Measurements from ENCODE around the gene FIBP.
"Not testable (repeated sequence)": the region's sequence is repeated elsewhere in the genome, so short reads cannot be mapped to it uniquely, and the experiment has no call there.

The FIBP gene

GRCh38 chr11:65850217-65851082 is 37.8 kb downstream of the FIBP start:
- TF ChIP-seq YY1 (IDR thresholded peaks at IDR 0.05; ENCODE audit: insufficient read depth, insufficient read length) (no peak), ZNF274 (IDR thresholded peaks at IDR 0.05; ENCODE audit: low read depth, low read length) (no peak), SUZ12 (IDR thresholded peaks at IDR 0.05; ENCODE audit: extremely low read depth, insufficient read depth, insufficient read length) (no peak)
- Histone ChIP-seq H3K27me3 (ENCODE audit: insufficient read depth, insufficient read length) (no peaks in the 10 kb centered on the region), H3K36me3 (ENCODE audit: insufficient read depth, insufficient read length, low read length) (peaks cover 45% of the 10 kb centered on the region), H3K4me1 (ENCODE audit: insufficient read depth, insufficient read length) (peaks cover 8% of the 10 kb centered on the region), H3K4me3 (ENCODE audit: insufficient read length, low read depth) (no peak overlapping the region), H3K9me3 (ENCODE audit: insufficient read depth, low read length) (peaks cover 19% of the 10 kb centered on the region; the same call in 1 of the 2 replicates), H3K9ac (ENCODE audit: insufficient read length, low read depth) (peak overlapping the region; percentile 13)
- DNase-seq (ENCODE audit: low read depth, low spot score), result no peak

- DNase-seq (ENCODE audit: low read depth, low spot score), result no peak
- H3K4me1 ChIP-seq (ENCODE audit: insufficient read depth, insufficient read length), result peaks cover 8% of the 10 kb centered on the region
- no peak for TF ChIP-seq ZNF274 (IDR thresholded peaks at IDR 0.05; ENCODE audit: low read depth, low read length)
- TF ChIP-seq SUZ12 (IDR thresholded peaks at IDR 0.05; ENCODE audit: extremely low read depth, insufficient read depth, insufficient read length), result no peak
- no peak for TF ChIP-seq YY1 (IDR thresholded peaks at IDR 0.05; ENCODE audit: insufficient read depth, insufficient read length)
- H3K36me3 ChIP-seq (ENCODE audit: insufficient read depth, insufficient read length, low read length), result peaks cover 38% of the 10 kb centered on the region
- no peak overlapping the region for H3K4me3 ChIP-seq (ENCODE audit: insufficient read length, low read depth)
- peak overlapping the region; percentile 13 for H3K9ac ChIP-seq (ENCODE audit: insufficient read length, low read depth)
- no peaks in the 10 kb centered on the region for H3K27me3 ChIP-seq (ENCODE audit: insufficient read depth, insufficient read length)
- peaks cover 19% of the 10 kb centered on the region; the same call in 1 of the 2 replicates for H3K9me3 ChIP-seq (ENCODE audit: insufficient read depth, low read length)
These were observed 38.5 kb downstream of the FIBP start for GRCh38 chr11:65849771-65850216.

GRCh38 chr11:65849366-65849765 is 38.9 kb downstream of the FIBP start:
- TF ChIP-seq SUZ12 (IDR thresholded peaks at IDR 0.05; ENCODE audit: extremely low read depth, insufficient read depth, insufficient read length) (no peak), YY1 (IDR thresholded peaks at IDR 0.05; ENCODE audit: insufficient read depth, insufficient read length) (no peak), ZNF274 (IDR thresholded peaks at IDR 0.05; ENCODE audit: low read depth, low read length) (no peak)
- DNase-seq (ENCODE audit: low read depth, low spot score), result no peak

GRCh38 chr11:65848693-65849092 is 39.6 kb downstream of the FIBP start:
- peaks cover 27% of the 10 kb centered on the region for H3K36me3 ChIP-seq (ENCODE audit: insufficient read depth, insufficient read length, low read length)
- not testable (repeated sequence) for DNase-seq (ENCODE audit: low read depth, low spot score); H3K9ac ChIP-seq (ENCODE audit: insufficient read length, low read depth); H3K4me3 ChIP-seq (ENCODE audit: insufficient read length, low read depth); H3K27me3 ChIP-seq (ENCODE audit: insufficient read depth, insufficient read length); H3K4me1 ChIP-seq (ENCODE audit: insufficient read depth, insufficient read length)
- peaks cover 19% of the 10 kb centered on the region; the same call in 1 of the 2 replicates for H3K9me3 ChIP-seq (ENCODE audit: insufficient read depth, low read length)

More at GRCh38 chr11:65849366-65849765, 38.9 kb downstream of the FIBP start:
- H3K9me3 ChIP-seq (ENCODE audit: insufficient read depth, low read length), result peaks cover 19% of the 10 kb centered on the region; the same call in 1 of the 2 replicates
- no peaks in the 10 kb centered on the region for H3K27me3 ChIP-seq (ENCODE audit: insufficient read depth, insufficient read length)
- H3K9ac ChIP-seq (ENCODE audit: insufficient read length, low read depth), result no peak overlapping the region
- H3K4me3 ChIP-seq (ENCODE audit: insufficient read length, low read depth), result no peak overlapping the region
- H3K4me1 ChIP-seq (ENCODE audit: insufficient read depth, insufficient read length), result peaks cover 8% of the 10 kb centered on the region
- peaks cover 34% of the 10 kb centered on the region for H3K36me3 ChIP-seq (ENCODE audit: insufficient read depth, insufficient read length, low read length)

- no peak overlapping the region for H3K4me3 ChIP-seq (ENCODE audit: insufficient read length, low read depth)
- no peak for DNase-seq (ENCODE audit: low read depth, low spot score)
- no peaks in the 10 kb centered on the region for H3K27me3 ChIP-seq (ENCODE audit: insufficient read depth, insufficient read length)
- no peak overlapping the region for H3K9ac ChIP-seq (ENCODE audit: insufficient read length, low read depth)
- H3K36me3 ChIP-seq (ENCODE audit: insufficient read depth, insufficient read length, low read length), result peaks cover 18% of the 10 kb centered on the region
- H3K9me3 ChIP-seq (ENCODE audit: insufficient read depth, low read length), result peaks cover 19% of the 10 kb centered on the region; the same call in 1 of the 2 replicates
- H3K4me1 ChIP-seq (ENCODE audit: insufficient read depth, insufficient read length), result peaks cover 5% of the 10 kb centered on the region
- no peak for TF ChIP-seq SUZ12 (IDR thresholded peaks at IDR 0.05; ENCODE audit: extremely low read depth, insufficient read depth, insufficient read length)
- no peak for TF ChIP-seq YY1 (IDR thresholded peaks at IDR 0.05; ENCODE audit: insufficient read depth, insufficient read length)
- no peak for TF ChIP-seq ZNF274 (IDR thresholded peaks at IDR 0.05; ENCODE audit: low read depth, low read length)
These were observed 40.5 kb downstream of the FIBP start for GRCh38 chr11:65847746-65848145.

GRCh38 chr11:65844231-65844872 is 43.9 kb downstream of the FIBP start:
- Histone ChIP-seq H3K9ac (ENCODE audit: insufficient read length, low read depth) (no peak overlapping the region), H3K9me3 (ENCODE audit: insufficient read depth, low read length) (no peaks in the 10 kb centered on the region), H3K4me3 (ENCODE audit: insufficient read length, low read depth) (no peak overlapping the region), H3K4me1 (ENCODE audit: insufficient read depth, insufficient read length) (peaks cover 2% of the 10 kb centered on the region), H3K36me3 (ENCODE audit: insufficient read depth, insufficient read length, low read length) (no peaks in the 10 kb centered on the region), H3K27me3 (ENCODE audit: insufficient read depth, insufficient read length) (no peaks in the 10 kb centered on the region)
- TF ChIP-seq YY1 (IDR thresholded peaks at IDR 0.05; ENCODE audit: insufficient read depth, insufficient read length) (no peak), SUZ12 (IDR thresholded peaks at IDR 0.05; ENCODE audit: extremely low read depth, insufficient read depth, insufficient read length) (no peak), ZNF274 (IDR thresholded peaks at IDR 0.05; ENCODE audit: low read depth, low read length) (no peak)
- no peak for DNase-seq (ENCODE audit: low read depth, low spot score)

GRCh38 chr11:65843811-65844210 is 44.5 kb downstream of the FIBP start:
- H3K9ac ChIP-seq (ENCODE audit: insufficient read length, low read depth), result no peak overlapping the region
- H3K9me3 ChIP-seq (ENCODE audit: insufficient read depth, low read length), result no peaks in the 10 kb centered on the region
- DNase-seq (ENCODE audit: low read depth, low spot score), result no peak
- no peaks in the 10 kb centered on the region for H3K36me3 ChIP-seq (ENCODE audit: insufficient read depth, insufficient read length, low read length)
- no peaks in the 10 kb centered on the region for H3K4me1 ChIP-seq (ENCODE audit: insufficient read depth, insufficient read length)
- TF ChIP-seq YY1 (IDR thresholded peaks at IDR 0.05; ENCODE audit: insufficient read depth, insufficient read length) (no peak), ZNF274 (IDR thresholded peaks at IDR 0.05; ENCODE audit: low read depth, low read length) (no peak), SUZ12 (IDR thresholded peaks at IDR 0.05; ENCODE audit: extremely low read depth, insufficient read depth, insufficient read length) (no peak)
- no peaks in the 10 kb centered on the region for H3K27me3 ChIP-seq (ENCODE audit: insufficient read depth, insufficient read length)
- H3K4me3 ChIP-seq (ENCODE audit: insufficient read length, low read depth), result no peak overlapping the region
